Measurements from ENCODE around the gene ST6GALNAC3.
"Not testable (repeated sequence)": the region's sequence is repeated elsewhere in the genome, so short reads cannot be mapped to it uniquely, and the experiment has no call there.

Gene ST6GALNAC3

GRCh38 chr1:76639181-76639580 is 564.6 kb downstream of the ST6GALNAC3 start:
- H3K4me3 ChIP-seq (ENCODE audit: low read length): no peak overlapping the region
- no peak for DNase-seq (ENCODE audit: low read depth)
- no peak for TF ChIP-seq CTCF (IDR thresholded peaks at IDR 0.05; ENCODE audit: insufficient read depth, low read depth, low read length, missing control alignments)

GRCh38 chr1:76640092-76640491 is 565.5 kb downstream of the ST6GALNAC3 start:
- peak; percentile 11 for DNase-seq (ENCODE audit: low read depth)
- H3K4me3 ChIP-seq (ENCODE audit: low read length): no peak overlapping the region
- TF ChIP-seq CTCF (IDR thresholded peaks at IDR 0.05; ENCODE audit: insufficient read depth, low read depth, low read length, missing control alignments): no peak

- DNase-seq (ENCODE audit: low read depth): no peak
- TF ChIP-seq CTCF (IDR thresholded peaks at IDR 0.05; ENCODE audit: insufficient read depth, low read depth, low read length, missing control alignments): no peak
- no peak overlapping the region for H3K4me3 ChIP-seq (ENCODE audit: low read length)
These were observed 566.2 kb downstream of the ST6GALNAC3 start for GRCh38 chr1:76640723-76641122.

GRCh38 chr1:76644139-76644538 is 569.6 kb downstream of the ST6GALNAC3 start:
- DNase-seq (ENCODE audit: low read depth): no peak
- H3K4me3 ChIP-seq (ENCODE audit: low read length): no peak overlapping the region
- TF ChIP-seq CTCF (IDR thresholded peaks at IDR 0.05; ENCODE audit: insufficient read depth, low read depth, low read length, missing control alignments): no peak

GRCh38 chr1:76652860-76653259 is 578.3 kb downstream of the ST6GALNAC3 start:
- not testable (repeated sequence) for H3K4me3 ChIP-seq (ENCODE audit: low read length); DNase-seq (ENCODE audit: low read depth)

GRCh38 chr1:76657623-76658022 is 583.1 kb downstream of the ST6GALNAC3 start:
- no peak overlapping the region for H3K4me3 ChIP-seq (ENCODE audit: low read length)
- no peak for DNase-seq (ENCODE audit: low read depth)
- TF ChIP-seq CTCF (IDR thresholded peaks at IDR 0.05; ENCODE audit: insufficient read depth, low read depth, low read length, missing control alignments): no peak

- no peak for DNase-seq (ENCODE audit: low read depth)
- no peak overlapping the region for H3K4me3 ChIP-seq (ENCODE audit: low read length)
- TF ChIP-seq CTCF (IDR thresholded peaks at IDR 0.05; ENCODE audit: insufficient read depth, low read depth, low read length, missing control alignments): no peak
These were observed 584.8 kb downstream of the ST6GALNAC3 start for GRCh38 chr1:76659171-76659940.

All from epithelial cell of esophagus (primary cell).